Neural progenitor cell (in vitro differentiated cells): ENCODE data around the gene PARP8.

Experiments used
- CTCF ChIP-seq: fragments of 200-600 bp; sonication (generic); IDR thresholded peaks from 2 replicates; pipeline ENCODE4 v1.5.1; 2017; ENCODE audit warnings: antibody characterized with exemption, mild to moderate bottlenecking
- EZH2 ChIP-seq: fragments of 200-600 bp; sonication (generic); IDR thresholded peaks from 2 replicates; pipeline ENCODE4 v1.6.1; 2017; ENCODE audit warnings: antibody characterized with exemption, mild to moderate bottlenecking, moderate library complexity
- EZH2phosphoT487 ChIP-seq: fragments of 200-600 bp; sonication (generic); IDR thresholded peaks from 2 replicates; pipeline ENCODE4 v1.6.1; 2017; ENCODE audit warnings: antibody characterized with exemption

- no peak for TF ChIP-seq CTCF
- TF ChIP-seq EZH2: no peak
- TF ChIP-seq EZH2phosphoT487: no peak
These were observed 119.6 kb downstream of the PARP8 start for GRCh38 chr5:50786073-50786472.
